ENCODE results near the gene PJVK. TPM values are rescaled to one million over a fixed set of nuclear protein-coding genes. Genes with fewer than 3 reads are reported as not detected.

PJVK gene
- total and polyA plus RNA-seq, 2 of the 13 experiments (the other 11 are each of a cell fraction or from before 2014, with no cell fraction given), result 1.2 to 2.6 TPM

GRCh38 chr2:178469219-178469849, 18.2 kb downstream of the PJVK start (continued):
- TF ChIP-seq HDAC2 (CRISPR knock-in tag; IDR thresholded peaks at IDR 0.05) (peak; percentile 69; the same call in 1 of the 2 replicates), NAIF1 (CRISPR knock-in tag; IDR thresholded peaks at IDR 0.05; ENCODE audit: borderline replicate concordance) (peak; percentile 55; the same call in 1 of the 2 replicates), THRA (CRISPR knock-in tag; IDR thresholded peaks at IDR 0.05; ENCODE audit: borderline replicate concordance) (peak; percentile 54; the same call in 1 of the 2 replicates), BRCA1 (CRISPR knock-in tag; IDR thresholded peaks at IDR 0.05) (0 out of 2 replicates have a peak, but pooled peaks have one; percentile 39), ZMYM4 (CRISPR knock-in tag; IDR thresholded peaks at IDR 0.05) (0 out of 2 replicates have a peak, but pooled peaks have one; percentile 34), NFIC (IDR thresholded peaks at IDR 0.05; ENCODE audit: low read length) (peak; percentile 90), ARID5B (CRISPR knock-in tag; IDR thresholded peaks at IDR 0.05) (peak; percentile 96), SOX6 (IDR thresholded peaks at IDR 0.05) (no peak), SOX6 (CRISPR knock-in tag; IDR thresholded peaks at IDR 0.05) (peak; percentile 81), ZNF644 (CRISPR knock-in tag; IDR thresholded peaks at IDR 0.05; ENCODE audit: low read depth) (0 out of 2 replicates have a peak, but pooled peaks have one; percentile 41), ZNF670 (CRISPR knock-in tag; IDR thresholded peaks at IDR 0.05; ENCODE audit: borderline replicate concordance) (0 out of 2 replicates have a peak, but pooled peaks have one; percentile 22), ZNF609 (CRISPR knock-in tag; IDR thresholded peaks at IDR 0.05; ENCODE audit: borderline replicate concordance) (peak; percentile 39; the same call in 1 of the 2 replicates), POGK (CRISPR knock-in tag; conservative IDR thresholded peaks at IDR 0.05) (0 out of 2 replicates have a peak, but pooled peaks have one; percentile 45), ZSCAN20 (CRISPR knock-in tag; IDR thresholded peaks at IDR 0.05; ENCODE audit: borderline replicate concordance) (peak; percentile 70; the same call in 1 of the 2 replicates)
